A549 (cell line): ENCODE data around the gene RPN1.

ENCODE experiments used
- EP300 ChIP-seq, 2 experiments: fragments of >200 bp; sonication (Bioruptor Twin); formaldehyde crosslinking; IDR thresholded peaks; 2 replicates in 1 of 2; 3 replicates in 1 of 2; pipeline ENCODE4 v1.6.1; 2016 to 2017
- GATA3 ChIP-seq: IDR thresholded peaks from 2 replicates; pipeline ENCODE4 v1.6.1; 2012; ENCODE audit warnings: borderline replicate concordance
- MAFK ChIP-seq: fragments of 450-650 bp; IDR thresholded peaks from 2 replicates; pipeline ENCODE4 v1.6.1; 2014; ENCODE audit not compliant: partially characterized antibody
- NPAS2 ChIP-seq: fragments of 250-450 bp; sonication (Bioruptor Pico); IDR thresholded peaks from 2 replicates; pipeline ENCODE4 v1.8.0; 2022; ENCODE audit warnings: mild to moderate bottlenecking, moderate library complexity, borderline replicate concordance
- POLR2A ChIP-seq: IDR thresholded peaks from 2 replicates; pipeline ENCODE4 v1.6.1; 2012; ENCODE audit warnings: mild to moderate bottlenecking, low read length
- RAD21 ChIP-seq, 2 experiments: fragments of >200 bp in 1 of 2; sonication (Bioruptor Twin) in 1 of 2; formaldehyde crosslinking in 1 of 2; IDR thresholded peaks in 1 of 2; conservative IDR thresholded peaks in 1 of 2; 2 replicates in 1 of 2; 3 replicates in 1 of 2; pipeline ENCODE4 v1.6.1; 2012 to 2018; ENCODE audit warnings: inconsistent platforms in 1 of 2
- RFX5 ChIP-seq: fragments of 450-650 bp; IDR thresholded peaks from 2 replicates; pipeline ENCODE4 v1.7.1; 2014; ENCODE audit warnings: antibody characterized with exemption, mild to moderate bottlenecking, moderate library complexity
- ZFP36 ChIP-seq: fragments of 450-650 bp; IDR thresholded peaks from 2 replicates; pipeline ENCODE4 v1.6.1; 2014; ENCODE audit warnings: borderline replicate concordance; ENCODE audit not compliant: partially characterized antibody
- ZSCAN20 ChIP-seq: fragments of 250-450 bp; sonication (Bioruptor Pico); IDR thresholded peaks from 2 replicates; pipeline ENCODE4 v1.8.0; 2022; ENCODE audit warnings: mild to moderate bottlenecking, moderate library complexity
- TF ChIP-seq, protein P1 (sequence below): fragments of >200 bp; sonication (Bioruptor Twin); formaldehyde crosslinking; IDR thresholded peaks from 3 replicates; pipeline ENCODE4 v1.5.1; 2016

DNA sequence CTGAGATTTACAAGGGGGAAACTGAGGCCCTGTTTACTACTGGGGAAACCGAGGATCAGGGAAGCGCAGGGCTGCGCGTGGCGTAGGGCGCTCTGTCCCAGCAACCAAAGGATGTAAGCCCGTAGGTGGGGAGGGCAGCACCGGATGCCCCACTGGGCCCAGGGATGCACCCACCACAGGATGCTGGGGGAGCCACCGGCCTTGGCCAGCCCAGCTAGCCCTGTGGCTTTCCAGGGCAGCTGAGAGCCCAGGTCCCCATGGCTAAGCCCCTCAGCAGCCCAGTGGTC is 33.4 kb downstream of the RPN1 start:
- TF ChIP-seq EP300 (IDR thresholded peaks at IDR 0.05): no peak
- no peak for TF ChIP-seq GATA3
- TF ChIP-seq ZSCAN20 (CRISPR knock-in tag): no peak
- TF ChIP-seq ZFP36: no peak
- no peak for TF ChIP-seq POLR2A
- TF ChIP-seq, protein P1, sequence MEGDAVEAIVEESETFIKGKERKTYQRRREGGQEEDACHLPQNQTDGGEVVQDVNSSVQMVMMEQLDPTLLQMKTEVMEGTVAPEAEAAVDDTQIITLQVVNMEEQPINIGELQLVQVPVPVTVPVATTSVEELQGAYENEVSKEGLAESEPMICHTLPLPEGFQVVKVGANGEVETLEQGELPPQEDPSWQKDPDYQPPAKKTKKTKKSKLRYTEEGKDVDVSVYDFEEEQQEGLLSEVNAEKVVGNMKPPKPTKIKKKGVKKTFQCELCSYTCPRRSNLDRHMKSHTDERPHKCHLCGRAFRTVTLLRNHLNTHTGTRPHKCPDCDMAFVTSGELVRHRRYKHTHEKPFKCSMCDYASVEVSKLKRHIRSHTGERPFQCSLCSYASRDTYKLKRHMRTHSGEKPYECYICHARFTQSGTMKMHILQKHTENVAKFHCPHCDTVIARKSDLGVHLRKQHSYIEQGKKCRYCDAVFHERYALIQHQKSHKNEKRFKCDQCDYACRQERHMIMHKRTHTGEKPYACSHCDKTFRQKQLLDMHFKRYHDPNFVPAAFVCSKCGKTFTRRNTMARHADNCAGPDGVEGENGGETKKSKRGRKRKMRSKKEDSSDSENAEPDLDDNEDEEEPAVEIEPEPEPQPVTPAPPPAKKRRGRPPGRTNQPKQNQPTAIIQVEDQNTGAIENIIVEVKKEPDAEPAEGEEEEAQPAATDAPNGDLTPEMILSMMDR: no peak
- TF ChIP-seq RAD21 (conservative IDR thresholded peaks at IDR 0.05 in 1 of 2, IDR thresholded peaks at IDR 0.05 in 1 of 2): no peak
- TF ChIP-seq RFX5: no peak
- TF ChIP-seq NPAS2: no peak
- no peak for TF ChIP-seq MAFK
